NCI-H446 treated with DMSO at 0.1 percent for 48 hours (cell line): ENCODE results near the gene ANKS1B.
"Not testable (repeated sequence)": the region's sequence is repeated elsewhere in the genome, so short reads cannot be mapped to it uniquely, and the experiment has no call there.

Source experiments
- DNase-seq: peaks from one replicate; lab custom pipeline; 2025; lab: John Stamatoyannopoulos, UW

ANKS1B gene

GRCh38 chr12:99861731-99862130, 123.0 kb downstream of the ANKS1B start:
- no peak for DNase-seq

GRCh38 chr12:99859126-99859525, 125.6 kb downstream of the ANKS1B start:
- DNase-seq = no peak

- DNase-seq = no peak
Observed at GRCh38 chr12:99852666-99853065, 132.1 kb downstream of the ANKS1B start.

- no peak for DNase-seq
Observed at GRCh38 chr12:99847936-99848335, 136.8 kb downstream of the ANKS1B start.

- DNase-seq = no peak
Observed at GRCh38 chr12:99834710-99835109, 150.0 kb downstream of the ANKS1B start.

GRCh38 chr12:99833397-99833796, 151.3 kb downstream of the ANKS1B start:
- no peak for DNase-seq

GRCh38 chr12:99824900-99825542, 159.7 kb downstream of the ANKS1B start:
- DNase-seq = peak; percentile 73

GRCh38 chr12:99822273-99822672, 162.5 kb downstream of the ANKS1B start:
- DNase-seq = no peak

GRCh38 chr12:99810718-99811593, 173.8 kb downstream of the ANKS1B start:
- DNase-seq = peak; percentile 86

GRCh38 chr12:99809909-99810308, 174.8 kb downstream of the ANKS1B start:
- no peak for DNase-seq

- no peak for DNase-seq
Observed at GRCh38 chr12:99806304-99806703, 178.4 kb downstream of the ANKS1B start.

- no peak for DNase-seq
Observed at GRCh38 chr12:99804715-99805114, 180.0 kb downstream of the ANKS1B start.

GRCh38 chr12:99800605-99801004, 184.1 kb downstream of the ANKS1B start:
- DNase-seq = no peak

GRCh38 chr12:99797931-99798330, 186.8 kb downstream of the ANKS1B start:
- DNase-seq = not testable (repeated sequence)

GRCh38 chr12:99783421-99783820, 201.3 kb downstream of the ANKS1B start:
- no peak for DNase-seq

- no peak for DNase-seq
Observed at GRCh38 chr12:99772274-99772673, 212.5 kb downstream of the ANKS1B start.

GRCh38 chr12:99771659-99772058, 213.1 kb downstream of the ANKS1B start:
- no peak for DNase-seq

GRCh38 chr12:99769396-99769980, 215.2 kb downstream of the ANKS1B start:
- DNase-seq = no peak

GRCh38 chr12:99768758-99769157, 216.0 kb downstream of the ANKS1B start:
- DNase-seq = no peak

- peak; percentile 36 for DNase-seq
Observed at GRCh38 chr12:99767809-99768208, 216.9 kb downstream of the ANKS1B start.

GRCh38 chr12:99766408-99766807, 218.3 kb downstream of the ANKS1B start:
- DNase-seq = no peak

GRCh38 chr12:99765469-99766114, 219.1 kb downstream of the ANKS1B start:
- no peak for DNase-seq
